ENCODE measurements around the gene TEX10.

TEX10 gene

GRCh38 chr9:100277166-100277979 lies 75.4 kb downstream of the TEX10 start:
- no peak for DNase-seq

DNA sequence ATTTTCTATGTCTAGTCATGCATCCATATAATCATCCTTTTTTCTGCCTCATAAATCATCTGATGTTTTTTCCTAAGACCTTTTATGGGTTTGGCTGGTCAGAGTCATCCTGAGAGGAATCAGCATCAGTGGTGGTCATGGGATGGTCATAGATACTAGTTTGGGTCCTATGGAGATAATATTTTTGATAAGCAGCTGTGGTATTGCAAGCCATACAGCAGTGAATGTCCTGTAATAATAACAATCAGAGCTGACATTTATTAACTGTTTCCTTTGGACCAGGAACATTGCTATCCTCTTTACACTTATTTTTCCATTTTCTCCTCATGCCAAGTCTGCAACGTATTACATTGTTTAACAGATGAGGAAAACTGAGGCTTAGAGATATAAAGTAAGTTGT lies 83.1 kb downstream of the TEX10 start:
- no peak for DNase-seq
- no peaks in the 10 kb centered on the region for H3K9me3 ChIP-seq (ENCODE audit: control insufficient read depth, low read length)
- no peaks in the 10 kb centered on the region for H3K27me3 ChIP-seq (replicated peaks; ENCODE audit: control insufficient read depth, insufficient read depth, low read length, poor library complexity, severe bottlenecking)
- no peak overlapping the region for H3K27ac ChIP-seq (ENCODE audit: insufficient read depth, low read length, poor library complexity, severe bottlenecking)
- no peaks in the 10 kb centered on the region for H3K36me3 ChIP-seq (ENCODE audit: control insufficient read depth, insufficient read depth, low read length)
- H3K4me3 ChIP-seq (ENCODE audit: insufficient read depth, low read depth, low read length, poor library complexity, severe bottlenecking) = no peak overlapping the region
- no peaks in the 10 kb centered on the region for H3K4me1 ChIP-seq (ENCODE audit: control insufficient read depth, insufficient read depth, low read length, poor library complexity, severe bottlenecking)

More at GRCh38 chr9:100277166-100277979, 75.4 kb downstream of the TEX10 start:
- H3K9me3 ChIP-seq (ENCODE audit: control insufficient read depth, low read length) = no peaks in the 10 kb centered on the region
- H3K36me3 ChIP-seq (ENCODE audit: control insufficient read depth, insufficient read depth, low read length) = peaks cover 1% of the 10 kb centered on the region
- H3K4me1 ChIP-seq (ENCODE audit: control insufficient read depth, insufficient read depth, low read length, poor library complexity, severe bottlenecking) = no peaks in the 10 kb centered on the region
- H3K27ac ChIP-seq (ENCODE audit: insufficient read depth, low read length, poor library complexity, severe bottlenecking) = no peak overlapping the region
- H3K4me3 ChIP-seq (ENCODE audit: insufficient read depth, low read depth, low read length, poor library complexity, severe bottlenecking) = no peak overlapping the region
- H3K27me3 ChIP-seq (replicated peaks; ENCODE audit: control insufficient read depth, insufficient read depth, low read length, poor library complexity, severe bottlenecking) = no peaks in the 10 kb centered on the region

- H3K27me3 ChIP-seq (replicated peaks; ENCODE audit: control insufficient read depth, insufficient read depth, low read length, poor library complexity, severe bottlenecking) = no peaks in the 10 kb centered on the region
- H3K9me3 ChIP-seq (ENCODE audit: control insufficient read depth, low read length) = no peaks in the 10 kb centered on the region
- H3K27ac ChIP-seq (ENCODE audit: insufficient read depth, low read length, poor library complexity, severe bottlenecking) = no peak overlapping the region
- H3K36me3 ChIP-seq (ENCODE audit: control insufficient read depth, insufficient read depth, low read length) = no peaks in the 10 kb centered on the region
- no peak overlapping the region for H3K4me3 ChIP-seq (ENCODE audit: insufficient read depth, low read depth, low read length, poor library complexity, severe bottlenecking)
- no peak for DNase-seq
- no peaks in the 10 kb centered on the region for H3K4me1 ChIP-seq (ENCODE audit: control insufficient read depth, insufficient read depth, low read length, poor library complexity, severe bottlenecking)
Measured at GRCh38 chr9:100268271-100268670, 84.5 kb downstream of the TEX10 start.

GRCh38 chr9:100267211-100267610 lies 85.5 kb downstream of the TEX10 start:
- H3K4me3 ChIP-seq (ENCODE audit: insufficient read depth, low read depth, low read length, poor library complexity, severe bottlenecking) = no peak overlapping the region
- no peaks in the 10 kb centered on the region for H3K9me3 ChIP-seq (ENCODE audit: control insufficient read depth, low read length)
- H3K4me1 ChIP-seq (ENCODE audit: control insufficient read depth, insufficient read depth, low read length, poor library complexity, severe bottlenecking) = no peaks in the 10 kb centered on the region
- H3K36me3 ChIP-seq (ENCODE audit: control insufficient read depth, insufficient read depth, low read length) = no peaks in the 10 kb centered on the region
- no peak overlapping the region for H3K27ac ChIP-seq (ENCODE audit: insufficient read depth, low read length, poor library complexity, severe bottlenecking)
- no peaks in the 10 kb centered on the region for H3K27me3 ChIP-seq (replicated peaks; ENCODE audit: control insufficient read depth, insufficient read depth, low read length, poor library complexity, severe bottlenecking)
- no peak for DNase-seq
